MG63 (cell line): ENCODE results near the gene KCNC3. TPM values are rescaled to one million over a fixed set of nuclear protein-coding genes. Genes with fewer than 3 reads are reported as not detected.

ENCODE experiments used
- DNase-seq: peaks from one replicate; pipeline ENCODE4 v3.0.0-alpha.2; 2020
- H3K27me3 ChIP-seq: fragments of 250-450 bp; sonication (Bioruptor Pico); 2 replicates; pipeline ENCODE4 v1.5.1; 2020; ENCODE audit warnings: mild to moderate bottlenecking, moderate library complexity
- H3K36me3 ChIP-seq: fragments of 250-450 bp; sonication (Bioruptor Pico); 2 replicates; pipeline ENCODE4 v1.5.1; 2020; ENCODE audit warnings: mild to moderate bottlenecking, moderate library complexity
- H3K4me3 ChIP-seq: fragments of 250-450 bp; sonication (Bioruptor Pico); 2 replicates; pipeline ENCODE4 v1.5.1; 2020; ENCODE audit warnings: mild to moderate bottlenecking, moderate library complexity
- H3K9me3 ChIP-seq: fragments of 250-450 bp; sonication (Bioruptor Pico); 2 replicates; pipeline ENCODE4 v1.5.1; 2020; ENCODE audit warnings: mild to moderate bottlenecking, moderate library complexity
- total RNA-seq: library from RNA; depleted of rRNA; stranded (reverse); fragments of >200 nt; shearing (Covaris generic); gene quantifications from 2 replicates; pipeline ENCODE4 v1.2.3, GENCODE V29; 2014; ENCODE audit warnings: low replicate concordance

The KCNC3 gene
- total RNA-seq, 1 experiment from 2014 or later = not detected

- H3K4me3 ChIP-seq = no peak overlapping the region
- no peak for DNase-seq
- peaks cover 2% of the 10 kb centered on the region; the same call in 1 of the 2 replicates for H3K9me3 ChIP-seq
- H3K36me3 ChIP-seq = no peaks in the 10 kb centered on the region
- H3K27me3 ChIP-seq = peaks cover 37% of the 10 kb centered on the region
Observed at GRCh38 chr19:50321831-50322230, 7.3 kb downstream of the KCNC3 start.

- no peak overlapping the region for H3K4me3 ChIP-seq
- no peaks in the 10 kb centered on the region for H3K36me3 ChIP-seq
- no peak for DNase-seq
- no peaks in the 10 kb centered on the region for H3K9me3 ChIP-seq
- H3K27me3 ChIP-seq = peaks cover 35% of the 10 kb centered on the region
Observed at GRCh38 chr19:50320596-50320995, 8.6 kb downstream of the KCNC3 start.

GRCh38 chr19:50320051-50320450 is 9.1 kb downstream of the KCNC3 start:
- no peak for DNase-seq
- Histone ChIP-seq H3K27me3 (peaks cover 38% of the 10 kb centered on the region), H3K9me3 (no peaks in the 10 kb centered on the region), H3K36me3 (no peaks in the 10 kb centered on the region), H3K4me3 (no peak overlapping the region)

- H3K4me3 ChIP-seq = no peak overlapping the region
- H3K36me3 ChIP-seq = no peaks in the 10 kb centered on the region
- peaks cover 45% of the 10 kb centered on the region for H3K27me3 ChIP-seq
- no peaks in the 10 kb centered on the region for H3K9me3 ChIP-seq
- DNase-seq = no peak
Observed at GRCh38 chr19:50319156-50319555, 10.0 kb downstream of the KCNC3 start.

- H3K27me3 ChIP-seq = peaks cover 51% of the 10 kb centered on the region
- no peak for DNase-seq
- H3K4me3 ChIP-seq = no peak overlapping the region
- H3K9me3 ChIP-seq = no peaks in the 10 kb centered on the region
- H3K36me3 ChIP-seq = no peaks in the 10 kb centered on the region
Observed at GRCh38 chr19:50318438-50318837, 10.7 kb downstream of the KCNC3 start.

- H3K36me3 ChIP-seq = no peaks in the 10 kb centered on the region
- H3K27me3 ChIP-seq = peaks cover 57% of the 10 kb centered on the region
- H3K4me3 ChIP-seq = no peak overlapping the region
- no peak for DNase-seq
- H3K9me3 ChIP-seq = no peaks in the 10 kb centered on the region
Observed at GRCh38 chr19:50317115-50317514, 12.1 kb downstream of the KCNC3 start.

- DNase-seq = peak; percentile 12
- Histone ChIP-seq H3K36me3 (no peaks in the 10 kb centered on the region), H3K9me3 (no peaks in the 10 kb centered on the region), H3K4me3 (no peak overlapping the region), H3K27me3 (peaks cover 63% of the 10 kb centered on the region)
Observed at GRCh38 chr19:50315773-50316448, 13.3 kb downstream of the KCNC3 start.

- Histone ChIP-seq H3K36me3 (no peaks in the 10 kb centered on the region), H3K27me3 (peaks cover 72% of the 10 kb centered on the region), H3K4me3 (no peak overlapping the region), H3K9me3 (no peaks in the 10 kb centered on the region)
- no peak for DNase-seq
Observed at GRCh38 chr19:50314724-50315708, 14.2 kb downstream of the KCNC3 start.

GRCh38 chr19:50313812-50314536 is 15.2 kb downstream of the KCNC3 start:
- no peak for DNase-seq
- H3K27me3 ChIP-seq = peaks cover 74% of the 10 kb centered on the region

GRCh38 chr19:50312967-50313811 is 16.0 kb downstream of the KCNC3 start:
- H3K36me3 ChIP-seq = no peaks in the 10 kb centered on the region

More at GRCh38 chr19:50313812-50314536, 15.2 kb downstream of the KCNC3 start:
- Histone ChIP-seq H3K36me3 (no peaks in the 10 kb centered on the region), H3K4me3 (no peak overlapping the region), H3K9me3 (no peaks in the 10 kb centered on the region)

GRCh38 chr19:50311723-50312635 is 17.2 kb downstream of the KCNC3 start:
- Histone ChIP-seq H3K4me3 (no peak overlapping the region), H3K9me3 (no peaks in the 10 kb centered on the region), H3K36me3 (no peaks in the 10 kb centered on the region), H3K27me3 (peaks cover 74% of the 10 kb centered on the region)
- peak; percentile 43 for DNase-seq

More at GRCh38 chr19:50312967-50313811, 16.0 kb downstream of the KCNC3 start:
- Histone ChIP-seq H3K9me3 (no peaks in the 10 kb centered on the region), H3K27me3 (peaks cover 73% of the 10 kb centered on the region), H3K4me3 (no peak overlapping the region)
- no peak for DNase-seq

GRCh38 chr19:50310759-50311465 is 18.3 kb downstream of the KCNC3 start:
- H3K36me3 ChIP-seq = no peaks in the 10 kb centered on the region
- DNase-seq = no peak
- no peaks in the 10 kb centered on the region for H3K9me3 ChIP-seq
- H3K27me3 ChIP-seq = peaks cover 68% of the 10 kb centered on the region
- no peak overlapping the region for H3K4me3 ChIP-seq

GRCh38 chr19:50309396-50310125 is 19.6 kb downstream of the KCNC3 start:
- no peaks in the 10 kb centered on the region for H3K36me3 ChIP-seq
- DNase-seq = no peak
- no peak overlapping the region for H3K4me3 ChIP-seq
- peaks cover 57% of the 10 kb centered on the region for H3K27me3 ChIP-seq
- H3K9me3 ChIP-seq = no peaks in the 10 kb centered on the region

GRCh38 chr19:50308991-50309390 is 20.2 kb downstream of the KCNC3 start:
- DNase-seq = no peak
- Histone ChIP-seq H3K4me3 (no peak overlapping the region), H3K36me3 (no peaks in the 10 kb centered on the region), H3K9me3 (no peaks in the 10 kb centered on the region), H3K27me3 (peaks cover 54% of the 10 kb centered on the region)
